GM04504 (cell line): ENCODE measurements around the gene NT5C3A.

ENCODE experiments used
- DNase-seq: peaks from one replicate; pipeline ENCODE4 v3.0.0-alpha.2; 2012; ENCODE audit warnings: low read depth

Gene NT5C3A

DNA sequence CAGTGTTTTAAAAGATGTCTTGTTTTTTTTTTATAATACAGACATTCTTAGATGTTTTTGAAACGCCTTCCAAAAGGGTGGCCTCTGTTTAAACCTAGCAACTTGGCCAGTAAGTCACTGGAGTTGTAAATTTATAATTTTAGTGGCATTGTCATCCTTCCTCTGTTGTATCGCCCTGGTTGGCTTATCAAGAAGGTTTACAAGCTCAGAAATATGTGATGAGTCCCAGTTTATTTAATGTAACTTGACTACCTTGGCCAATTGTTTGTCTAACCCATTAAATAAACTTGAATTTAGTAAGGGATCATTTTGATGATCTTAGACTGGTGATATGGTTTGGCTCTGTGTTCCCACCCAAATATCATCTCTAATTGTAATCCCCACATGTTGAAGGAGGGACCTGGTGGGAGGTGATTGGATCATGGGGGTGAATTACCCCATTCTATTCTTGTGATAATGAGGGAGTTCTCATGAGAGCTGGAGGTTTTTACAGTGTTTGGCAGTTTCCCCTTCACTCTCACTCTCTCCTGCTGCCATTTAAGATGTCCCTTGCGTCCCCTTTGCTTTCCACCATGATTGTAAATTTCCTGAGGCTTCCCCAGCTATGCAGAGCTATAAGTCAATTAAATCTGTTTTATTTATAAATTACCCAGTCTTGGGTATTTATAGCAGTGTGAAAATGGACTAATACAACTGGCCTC lies 13.4 kb upstream of the NT5C3A start:
- DNase-seq: no peak

DNA sequence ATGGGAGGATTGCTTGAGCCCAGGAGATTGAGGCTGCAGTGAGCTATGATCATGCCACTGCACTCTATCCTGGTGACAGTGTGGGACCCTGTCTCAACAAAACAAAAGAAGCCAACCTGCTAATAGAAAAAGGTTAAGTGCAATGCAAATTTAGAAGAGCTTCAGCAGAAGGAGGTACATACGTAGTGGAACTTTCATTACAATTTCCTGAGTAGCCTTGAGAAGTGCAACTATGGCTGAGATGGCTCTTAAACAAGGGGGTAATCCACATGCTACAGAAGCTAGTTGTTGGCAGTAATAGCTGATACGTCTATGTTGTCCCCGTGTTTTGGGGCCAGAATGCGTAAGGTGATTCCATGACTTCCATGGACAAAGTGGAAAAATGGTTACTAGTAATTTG lies 10.7 kb upstream of the NT5C3A start:
- DNase-seq: no peak

DNA sequence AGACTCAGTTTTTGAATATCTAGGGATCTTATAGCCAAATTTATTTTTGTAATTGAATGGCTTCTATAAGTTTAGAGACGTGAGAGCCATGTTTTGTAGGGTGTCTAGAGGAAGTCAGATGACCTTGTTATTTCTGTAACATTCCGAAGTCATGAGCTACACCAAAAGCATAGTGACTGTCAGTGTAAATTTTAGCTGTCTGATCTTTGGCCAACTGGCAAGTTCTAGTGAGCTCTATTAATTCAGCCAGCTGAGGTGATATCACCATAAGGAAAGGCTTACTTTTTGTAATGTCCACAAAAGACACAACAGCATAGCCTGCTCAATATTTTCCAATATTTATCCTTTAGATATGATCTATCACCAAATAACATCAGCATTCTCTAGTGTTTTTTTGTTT lies 9.9 kb upstream of the NT5C3A start:
- DNase-seq: peak; percentile 60

DNA sequence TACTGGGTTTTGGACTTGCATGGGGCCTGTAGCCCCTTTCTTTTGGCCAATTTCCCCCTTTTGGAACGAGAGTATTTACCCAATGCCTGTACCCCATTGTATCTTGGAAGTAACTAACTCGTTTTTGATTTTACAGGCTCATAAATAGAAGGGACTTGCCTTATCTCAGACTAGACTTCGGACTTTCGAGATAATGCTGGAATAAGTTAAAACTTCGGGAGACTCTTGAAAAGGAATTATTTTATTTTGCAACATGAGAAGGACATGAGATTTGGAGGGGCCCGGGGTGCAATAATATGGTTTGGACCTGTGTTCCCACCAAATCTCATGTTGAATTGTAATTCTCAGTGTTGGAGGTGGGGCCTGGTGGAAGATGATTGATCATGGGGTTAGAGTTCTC lies 8.3 kb upstream of the NT5C3A start:
- no peak for DNase-seq

DNA sequence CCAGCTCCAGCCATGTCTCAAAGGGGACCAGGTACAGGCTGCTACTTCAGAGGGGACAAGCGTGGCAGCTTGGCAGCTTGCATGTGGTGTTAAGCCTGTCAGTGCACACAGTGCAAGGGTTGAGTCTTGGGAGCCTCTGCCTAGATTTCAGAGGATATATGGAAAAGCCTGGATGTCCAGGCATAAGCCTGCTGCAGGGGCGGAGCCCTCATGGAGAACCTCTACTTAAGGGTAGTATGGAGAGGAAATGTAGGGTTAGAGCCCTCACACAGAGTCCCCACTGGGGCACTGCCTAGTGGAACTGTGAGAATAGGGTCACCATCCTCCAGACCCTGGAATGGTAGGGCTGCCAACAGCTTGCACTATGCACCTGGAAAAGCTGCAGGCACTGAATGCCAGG lies 7.7 kb upstream of the NT5C3A start:
- no peak for DNase-seq

DNA sequence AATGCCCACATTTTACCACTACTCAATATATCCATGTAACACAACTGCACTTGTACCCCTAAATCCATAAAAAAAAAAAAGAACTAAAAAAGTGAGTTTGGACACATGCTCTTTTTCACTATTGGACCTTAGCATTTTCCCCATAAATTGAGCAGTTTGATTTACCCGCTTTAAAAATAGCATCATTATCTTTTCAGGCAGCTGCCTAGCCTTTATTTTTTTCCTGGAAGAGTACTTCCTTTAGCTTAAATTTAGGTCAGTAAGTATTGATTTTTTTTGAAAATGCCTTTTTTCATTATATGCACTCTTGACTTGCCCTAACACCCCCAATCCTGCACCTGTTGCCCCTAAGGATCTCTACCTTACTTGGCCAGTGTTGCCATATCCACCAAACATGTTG lies 5.3 kb upstream of the NT5C3A start:
- no peak for DNase-seq

DNA sequence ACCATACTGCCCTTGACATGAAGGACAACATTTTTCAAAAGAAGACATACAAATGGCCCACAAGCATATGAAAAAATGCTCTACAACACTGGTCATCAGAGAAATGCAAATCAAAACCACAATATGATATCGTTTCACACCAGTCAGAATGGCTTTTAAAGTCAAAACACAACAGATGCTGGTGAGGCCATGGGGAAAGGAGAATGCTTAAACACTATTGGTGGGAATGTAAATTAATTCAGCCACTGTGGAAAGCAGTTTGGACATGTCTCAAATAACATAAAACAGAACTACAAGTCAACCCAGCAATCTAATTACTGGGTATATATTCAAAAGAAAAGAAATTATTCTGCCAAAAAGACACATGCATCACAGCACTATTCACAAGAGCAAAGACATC lies 4.2 kb upstream of the NT5C3A start:
- no peak for DNase-seq

DNA sequence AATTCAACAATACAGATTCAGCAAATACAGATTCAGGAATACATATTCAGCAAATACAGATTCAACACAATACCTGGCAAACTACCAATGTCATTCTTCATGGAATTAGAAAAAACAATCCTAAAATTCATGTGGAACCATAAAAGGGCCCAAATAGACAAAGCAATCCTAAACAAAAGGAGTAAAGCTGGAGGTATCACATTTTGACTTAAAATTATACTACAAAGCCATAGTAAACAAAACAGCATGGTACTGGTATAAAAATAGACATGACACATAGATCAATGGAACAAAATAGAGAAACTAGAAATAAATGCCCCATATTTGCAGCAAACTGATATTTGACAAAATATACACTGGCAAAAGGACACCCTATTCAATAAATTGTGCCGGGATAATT lies 3.4 kb upstream of the NT5C3A start:
- no peak for DNase-seq

DNA sequence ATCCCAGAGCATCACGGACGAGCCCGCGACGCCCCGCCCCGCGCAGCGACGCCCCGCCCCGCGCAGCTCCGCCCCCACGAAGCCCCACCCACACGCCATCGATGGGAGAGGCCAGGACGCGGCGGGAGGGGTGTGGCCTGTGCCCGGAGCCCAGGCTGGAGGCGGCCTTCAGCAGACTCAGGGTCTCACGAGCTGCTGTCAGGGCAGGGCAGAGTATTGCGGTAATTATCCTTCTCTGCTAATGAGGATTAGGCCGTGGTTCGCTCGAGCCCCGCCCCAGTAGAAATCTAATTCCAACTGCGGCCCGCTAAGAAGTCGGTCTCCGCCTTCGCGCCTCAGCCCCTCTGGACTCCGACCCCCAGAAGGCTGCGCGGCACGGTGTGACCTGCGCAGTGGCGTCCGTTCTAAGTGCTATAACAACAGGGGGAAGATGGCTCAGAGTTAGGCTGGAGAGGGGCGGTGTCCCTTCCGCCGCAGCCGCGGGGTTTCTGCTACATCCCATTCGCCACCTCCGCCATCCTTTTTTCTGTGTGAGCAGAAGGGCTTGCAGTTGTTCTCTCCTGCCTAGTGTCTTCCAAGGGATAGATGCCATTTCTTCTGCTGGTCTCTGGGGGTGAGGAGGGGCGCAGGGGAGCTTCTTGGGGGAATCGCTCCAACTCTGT lies 337 bp upstream of the NT5C3A start:
- DNase-seq: peak; percentile 88

DNA sequence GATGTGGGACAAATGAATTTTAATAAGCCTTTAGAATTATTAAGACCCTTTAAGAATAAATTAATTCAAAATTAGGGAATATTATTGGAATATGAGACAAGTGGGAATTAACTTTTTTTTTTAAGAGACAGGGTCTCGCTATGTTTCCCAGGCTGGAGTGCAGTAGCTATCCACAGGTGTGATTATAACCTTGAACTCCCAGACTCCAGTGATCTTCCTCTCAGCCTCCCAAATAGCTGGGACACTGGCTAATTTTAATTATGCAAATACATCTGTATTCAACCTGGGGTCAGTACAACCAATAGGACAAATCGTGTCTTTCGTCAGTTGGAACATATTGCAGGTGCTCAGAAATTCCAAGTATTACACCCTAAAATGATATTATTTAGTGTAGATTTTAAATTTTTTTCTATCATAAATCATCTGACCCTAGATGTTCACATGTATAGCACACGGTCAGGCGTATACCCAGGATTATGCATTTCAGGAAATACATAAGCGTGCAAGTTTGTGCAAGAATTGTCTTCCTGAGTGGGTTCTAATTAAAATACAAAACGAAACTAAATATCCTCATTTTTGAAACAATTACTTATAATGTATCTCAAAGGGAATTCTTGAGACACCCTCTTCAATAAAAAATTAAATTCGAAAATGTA lies 1.2 kb downstream of the NT5C3A start:
- no peak for DNase-seq

DNA sequence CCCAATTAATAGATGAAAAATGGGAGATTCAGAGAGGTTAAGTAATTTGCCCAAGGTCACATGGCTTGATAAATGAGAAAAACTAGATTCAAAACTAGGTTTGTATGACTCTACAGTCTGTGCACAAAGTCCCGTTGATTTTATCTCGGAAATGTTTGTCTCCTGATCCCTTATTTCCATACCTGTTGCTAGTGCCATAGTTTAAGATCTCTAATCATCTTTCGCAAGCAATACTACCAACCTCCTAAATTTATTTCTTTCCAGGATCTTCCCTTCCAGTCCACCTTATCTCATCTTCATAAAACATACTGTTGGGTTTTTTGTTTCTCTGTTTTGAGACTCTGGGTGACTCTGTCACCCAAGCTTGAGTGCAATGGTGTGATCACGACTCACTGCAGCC lies 2.9 kb downstream of the NT5C3A start:
- DNase-seq: no peak

DNA sequence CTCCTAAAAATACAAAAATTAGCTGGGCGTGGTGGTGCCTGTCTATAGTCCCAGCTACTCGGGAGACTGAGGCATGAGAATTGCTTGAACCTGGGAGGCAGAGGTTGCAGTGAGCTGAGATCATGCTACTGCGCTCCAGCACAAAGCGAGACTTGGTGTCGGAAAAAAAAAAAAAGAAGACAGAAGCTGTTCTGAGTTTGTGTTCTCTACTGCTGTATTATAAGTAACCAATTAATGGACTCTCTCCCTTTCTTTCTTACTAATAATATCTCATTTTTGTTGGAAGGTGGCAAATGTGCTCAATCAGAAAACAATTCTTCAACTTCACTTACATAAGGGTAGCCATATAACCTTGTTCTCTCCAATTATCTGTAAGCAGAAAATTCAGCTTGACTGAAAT lies 7.4 kb downstream of the NT5C3A start:
- no peak for DNase-seq

DNA sequence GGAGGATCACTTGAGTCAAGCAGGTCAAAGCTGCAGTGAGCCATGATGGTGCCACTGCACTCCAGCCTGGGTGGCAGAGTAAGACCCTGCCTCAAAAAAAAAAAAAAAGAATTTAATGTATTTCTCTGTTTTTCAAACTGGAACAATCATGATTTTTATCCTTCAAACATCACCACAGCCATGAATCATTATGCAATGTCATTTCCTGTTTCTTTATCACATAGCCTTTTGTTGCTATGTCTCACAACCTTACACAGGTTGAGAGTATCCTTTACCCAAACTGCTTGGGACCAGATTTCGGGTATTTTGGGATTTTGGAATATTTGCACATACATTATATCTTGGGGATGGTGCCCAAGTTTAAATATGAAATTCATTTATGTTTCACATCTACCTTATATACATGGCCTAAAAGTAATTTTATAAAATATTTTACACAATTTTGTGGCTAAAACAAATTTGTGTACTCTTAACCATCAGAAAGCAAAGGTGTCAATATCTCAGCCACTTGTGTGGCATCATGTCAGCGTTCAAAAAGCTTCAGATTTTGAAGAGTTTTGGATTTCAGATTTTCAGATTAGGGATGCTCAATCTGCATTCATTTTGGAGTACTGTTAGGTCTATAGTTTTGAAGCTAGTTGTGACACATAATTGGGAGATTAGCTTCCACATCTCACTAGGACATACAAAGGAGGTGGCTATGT lies 8.2 kb downstream of the NT5C3A start:
- no peak for DNase-seq

DNA sequence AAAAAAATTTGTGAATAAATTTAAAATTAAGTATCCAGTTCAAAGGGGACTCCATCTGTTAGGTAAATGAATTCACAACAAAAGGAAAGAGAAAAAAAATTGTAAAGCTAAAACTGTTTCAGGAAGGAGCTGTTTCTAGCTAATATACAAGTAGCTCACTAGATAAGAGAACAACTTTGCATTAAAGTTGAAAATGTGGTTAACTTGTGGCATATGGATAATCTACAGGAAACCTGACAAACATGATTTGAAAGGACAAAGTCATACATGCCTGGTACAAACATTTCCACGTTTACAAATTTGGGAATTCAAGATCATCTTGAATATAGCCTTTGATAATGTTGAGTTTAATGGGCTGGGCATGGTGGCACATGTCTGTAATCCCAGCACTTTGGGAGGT lies 8.9 kb downstream of the NT5C3A start:
- DNase-seq: no peak

DNA sequence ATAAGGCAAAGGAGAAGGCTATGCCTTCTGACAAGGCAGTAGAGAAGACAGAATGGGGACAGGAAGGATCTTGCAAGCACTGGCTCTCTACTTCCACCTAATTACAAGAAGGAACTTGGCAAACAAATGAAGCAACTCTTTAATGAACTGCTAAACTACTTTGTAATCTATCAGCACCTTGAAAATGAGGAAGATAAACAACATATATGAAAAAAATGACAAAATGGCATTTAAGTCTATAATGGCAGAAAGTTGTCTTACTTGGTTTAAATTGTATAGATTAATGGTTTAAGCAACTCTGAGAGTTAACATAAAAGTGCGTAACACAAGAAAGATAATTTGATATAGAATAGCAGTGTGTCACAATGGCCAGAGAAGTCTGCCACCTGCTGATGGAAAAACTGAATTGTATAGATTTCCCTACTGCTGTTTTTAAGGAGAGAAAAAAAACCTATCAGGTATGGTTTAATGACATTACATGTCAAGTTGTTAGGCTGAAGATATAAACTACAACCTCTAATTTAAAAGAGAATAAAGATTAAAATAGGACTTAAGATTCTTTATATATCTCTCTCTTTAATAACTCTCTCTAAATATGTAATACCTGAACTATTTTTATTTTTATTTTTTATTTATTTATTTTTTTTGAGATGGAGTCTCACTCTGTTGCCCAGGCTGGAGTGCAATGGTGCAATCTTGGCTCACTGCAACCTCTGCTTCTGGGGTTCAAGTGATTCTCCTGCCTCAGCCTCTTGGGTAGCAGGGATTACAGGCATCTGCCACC lies 11.8 kb downstream of the NT5C3A start:
- DNase-seq: no peak

DNA sequence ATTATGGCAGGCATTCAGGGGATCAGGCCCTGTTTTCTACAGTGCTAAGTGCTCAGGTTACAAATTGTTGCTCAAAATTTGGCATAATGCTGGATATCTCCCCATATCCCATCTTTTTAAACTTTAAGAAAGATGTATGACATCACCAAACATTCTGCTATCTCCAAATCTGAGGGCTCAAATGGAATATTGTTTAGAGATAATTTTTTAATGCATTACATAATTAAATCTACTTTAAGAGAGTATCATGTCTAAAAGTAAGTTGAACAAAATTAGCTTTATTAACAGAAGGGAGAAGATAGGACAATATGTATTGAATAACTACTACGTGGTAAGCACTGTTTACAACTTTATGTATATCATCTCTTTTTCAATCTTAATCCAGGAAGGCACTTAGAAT lies 13.9 kb downstream of the NT5C3A start:
- DNase-seq: no peak

DNA sequence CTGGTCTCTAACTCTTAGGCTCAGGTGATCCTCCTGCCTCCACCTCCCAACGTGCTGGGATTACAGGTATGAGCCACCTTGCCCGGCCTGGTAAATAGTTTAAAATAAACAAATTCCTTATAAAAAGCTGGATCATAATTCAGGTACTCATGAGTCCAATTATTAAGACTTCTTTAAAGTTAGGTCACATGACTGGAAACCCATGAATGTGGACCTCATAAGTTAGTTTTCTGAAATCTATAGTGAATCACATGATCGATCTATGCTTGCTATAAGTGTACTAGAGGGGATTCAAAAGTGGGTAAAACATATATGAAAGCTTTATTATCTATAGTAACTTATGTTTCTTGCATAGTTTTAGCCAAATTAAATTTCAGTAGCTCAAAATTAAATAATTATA lies 14.3 kb downstream of the NT5C3A start:
- no peak for DNase-seq

DNA sequence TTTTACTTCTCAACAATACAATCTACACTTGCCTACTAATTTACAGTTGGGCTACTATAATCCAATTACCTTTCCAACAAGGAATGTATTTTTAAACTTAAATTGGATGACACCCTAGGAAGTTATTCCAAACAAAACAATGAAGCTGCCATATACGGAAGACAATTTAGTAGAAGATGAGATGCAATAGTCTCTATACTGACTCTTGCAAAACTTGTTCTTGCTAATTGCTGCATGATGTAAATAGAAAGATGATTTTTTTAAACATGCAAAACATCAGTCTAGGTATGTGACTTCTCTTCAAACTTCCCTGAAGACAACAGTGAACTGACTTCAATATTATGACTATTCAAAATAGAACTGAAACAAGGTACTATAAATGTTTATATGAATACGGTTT lies 17.6 kb downstream of the NT5C3A start:
- DNase-seq: no peak

DNA sequence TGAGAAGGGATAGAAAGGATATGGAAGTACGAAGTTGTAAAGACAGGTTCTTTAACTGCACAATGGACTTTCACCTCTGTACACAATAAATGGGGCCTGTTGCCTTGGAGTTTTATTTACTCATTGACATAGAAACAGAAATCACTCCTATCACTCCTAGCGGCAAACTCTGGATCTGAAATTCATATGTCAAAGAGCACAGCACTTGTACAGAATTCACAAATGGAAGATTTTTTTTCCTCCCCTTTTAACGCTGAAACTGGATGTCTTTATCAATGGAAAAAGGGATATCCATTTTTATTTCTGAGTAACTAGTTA lies 18.2 kb downstream of the NT5C3A start:
- no peak for DNase-seq

DNA sequence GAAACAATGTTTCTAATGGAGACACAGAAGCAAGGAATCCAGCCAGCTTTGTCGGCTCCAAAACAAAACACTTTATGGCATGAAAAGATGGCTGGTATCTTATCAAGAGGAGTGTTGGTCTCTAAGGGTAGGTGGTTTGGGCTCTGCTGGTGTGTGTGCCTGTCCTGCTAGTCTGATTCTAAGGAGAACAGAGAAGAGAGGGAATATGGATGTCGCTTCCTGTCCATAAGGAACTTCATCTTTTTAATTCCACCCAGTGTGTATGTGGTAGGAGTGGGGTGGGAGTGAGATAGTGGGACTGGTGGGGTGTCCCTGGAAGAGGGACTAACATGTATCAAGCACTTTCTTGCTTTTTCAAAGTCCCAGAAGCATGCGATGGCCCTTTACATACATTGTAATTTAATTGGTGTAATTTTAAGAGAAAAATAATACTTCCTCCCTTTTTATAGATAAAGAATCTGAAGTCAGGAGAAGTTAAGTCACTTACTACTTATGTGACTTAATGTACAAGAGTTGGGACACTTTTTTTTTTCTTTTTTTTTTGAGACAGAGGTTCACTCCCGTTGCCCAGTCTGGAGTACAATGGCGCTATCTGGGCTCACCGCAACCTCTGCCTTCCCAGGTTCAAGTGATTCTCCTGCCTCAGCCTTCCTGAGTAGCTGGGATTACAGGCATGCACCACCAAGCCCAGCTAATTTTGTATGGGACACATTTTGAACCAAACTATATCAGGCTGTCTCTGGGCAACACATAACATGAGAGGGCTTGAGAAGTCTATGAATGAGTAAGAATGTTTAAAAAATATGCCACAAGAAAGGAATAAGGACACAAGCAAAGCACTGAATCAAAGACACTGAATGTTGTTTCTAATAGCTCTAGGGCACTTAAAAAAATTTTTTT lies 18.8 kb downstream of the NT5C3A start:
- no peak for DNase-seq
